Colonic mucosa (tissue), 4 donors: ENCODE measurements around the gene CCDC201. TPM values are rescaled to one million over a fixed set of nuclear protein-coding genes. Genes with fewer than 3 reads are reported as not detected.

Experiments used
- DNase-seq: peaks from one replicate; pipeline ENCODE4 v3.0.0-alpha.2; 2020
- H3K27ac ChIP-seq: fragments of 200-600 bp; one replicate; pipeline ENCODE4 v1.8.0; 2021
- H3K27me3 ChIP-seq: fragments of 200-600 bp; one replicate; pipeline ENCODE4 v1.8.0; 2021
- H3K36me3 ChIP-seq: fragments of 200-600 bp; one replicate; pipeline ENCODE4 v1.8.0; 2021
- H3K4me1 ChIP-seq: fragments of 200-600 bp; one replicate; pipeline ENCODE4 v1.8.0; 2021; ENCODE audit warnings: mild to moderate bottlenecking
- H3K4me3 ChIP-seq: fragments of 200-600 bp; one replicate; pipeline ENCODE4 v1.8.0; 2021
- H3K9ac ChIP-seq, 2 donors: one replicate each; pipeline ENCODE4 v1.7.0; 2013; ENCODE audit warnings: control low read depth in 2 of 2, low read depth in 2 of 2, low read length in 2 of 2
- H3K9me3 ChIP-seq: fragments of 200-600 bp; one replicate; pipeline ENCODE4 v1.8.0; 2021
- intact Hi-C: fragments of 100-400 bp; cut with DNase I; formaldehyde crosslinking; loops from one replicate; pipeline ENCODE4 v1.14.1; 2022
- total RNA-seq, 2 donors: library from RNA; stranded (reverse); fragmentation: NEBNext Ultra II Directional in 1 of 2; extraction: Animal tissue kit (Norgen Biotek cat#: 25700) in 1 of 2; gene quantifications; one replicate each; pipeline ENCODE4 v1.2.1, GENCODE V29; 2021
- TF ChIP-seq, protein P1 (sequence below): fragments of 200-600 bp; IDR thresholded peaks from one replicate; pipeline ENCODE4 v1.8.0; 2022; ENCODE audit warnings: antibody characterized with exemption, mild to moderate bottlenecking
- donor health status: healthy.
- donor health status: DM: no; HTN: no; CAD: no.
- donor health status: DM: no; HTN: no; CAD: no.

The CCDC201 gene
- total RNA-seq, 2 donors from 2014 or later = not detected

DNA sequence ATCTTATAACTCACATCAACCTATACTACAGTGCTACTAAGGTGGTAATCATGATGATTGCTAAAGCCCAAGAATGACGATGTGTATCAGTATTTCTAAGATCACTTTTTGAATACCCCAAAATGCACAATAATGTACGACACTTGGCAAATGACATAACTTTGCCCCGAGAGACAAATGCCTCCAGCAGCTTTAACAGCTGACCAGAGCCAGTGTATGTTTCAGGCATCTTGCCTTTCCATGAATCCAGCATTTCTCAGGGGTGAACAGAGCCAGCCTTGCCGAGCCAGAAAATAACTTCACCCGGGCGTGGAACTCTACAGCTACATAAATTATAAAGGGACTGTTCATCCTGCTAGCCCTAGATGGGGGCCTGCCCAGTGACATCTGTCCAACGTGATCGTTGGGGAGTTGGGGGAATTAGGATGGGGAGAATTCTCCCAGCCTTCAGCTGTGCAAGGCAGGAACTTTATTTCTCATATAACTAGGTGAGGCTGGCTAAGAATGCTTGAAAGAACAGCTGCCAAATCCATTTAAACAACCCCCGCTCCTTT is 46.4 kb upstream of the CCDC201 start:
- H3K27ac ChIP-seq = no peak overlapping the region
- no peaks in the 10 kb centered on the region for H3K9me3 ChIP-seq
- H3K9ac ChIP-seq = no peak overlapping the region
- TF ChIP-seq, protein P1, sequence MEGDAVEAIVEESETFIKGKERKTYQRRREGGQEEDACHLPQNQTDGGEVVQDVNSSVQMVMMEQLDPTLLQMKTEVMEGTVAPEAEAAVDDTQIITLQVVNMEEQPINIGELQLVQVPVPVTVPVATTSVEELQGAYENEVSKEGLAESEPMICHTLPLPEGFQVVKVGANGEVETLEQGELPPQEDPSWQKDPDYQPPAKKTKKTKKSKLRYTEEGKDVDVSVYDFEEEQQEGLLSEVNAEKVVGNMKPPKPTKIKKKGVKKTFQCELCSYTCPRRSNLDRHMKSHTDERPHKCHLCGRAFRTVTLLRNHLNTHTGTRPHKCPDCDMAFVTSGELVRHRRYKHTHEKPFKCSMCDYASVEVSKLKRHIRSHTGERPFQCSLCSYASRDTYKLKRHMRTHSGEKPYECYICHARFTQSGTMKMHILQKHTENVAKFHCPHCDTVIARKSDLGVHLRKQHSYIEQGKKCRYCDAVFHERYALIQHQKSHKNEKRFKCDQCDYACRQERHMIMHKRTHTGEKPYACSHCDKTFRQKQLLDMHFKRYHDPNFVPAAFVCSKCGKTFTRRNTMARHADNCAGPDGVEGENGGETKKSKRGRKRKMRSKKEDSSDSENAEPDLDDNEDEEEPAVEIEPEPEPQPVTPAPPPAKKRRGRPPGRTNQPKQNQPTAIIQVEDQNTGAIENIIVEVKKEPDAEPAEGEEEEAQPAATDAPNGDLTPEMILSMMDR = no peak
- H3K4me1 ChIP-seq = no peaks in the 10 kb centered on the region
- peaks cover 37% of the 10 kb centered on the region for H3K27me3 ChIP-seq
- intact Hi-C loops = loop anchor here (5.0 kb wide), 2 partner anchors 433 to 1333 kb away; no protein-coding TSS in a partner anchor
- no peaks in the 10 kb centered on the region for H3K36me3 ChIP-seq
- no peak overlapping the region for H3K4me3 ChIP-seq
- no peak for DNase-seq

DNA sequence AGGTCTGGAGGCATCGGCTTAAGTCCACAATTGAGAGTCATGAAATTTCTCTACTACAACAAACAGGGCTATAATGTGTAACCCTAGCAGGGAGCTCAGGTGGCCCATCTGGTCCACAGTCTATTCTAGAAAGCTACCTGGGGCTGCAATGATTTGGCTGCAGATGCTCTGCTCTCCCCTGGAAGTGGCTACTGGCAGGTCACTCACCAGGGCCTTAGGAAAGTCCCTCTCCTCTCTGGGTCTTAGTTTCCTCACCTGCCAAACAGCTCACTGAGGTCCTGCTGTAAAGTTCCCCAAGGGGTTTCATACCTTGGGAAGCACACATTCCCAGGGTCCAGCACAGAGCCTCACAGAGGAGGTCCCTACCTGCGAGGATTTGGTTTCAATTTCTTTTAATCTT is 45.7 kb upstream of the CCDC201 start:
- Histone ChIP-seq H3K4me3 (no peak overlapping the region), H3K27ac (no peak overlapping the region), H3K9ac (no peak overlapping the region), H3K9me3 (no peaks in the 10 kb centered on the region), H3K36me3 (no peaks in the 10 kb centered on the region), H3K27me3 (peaks cover 37% of the 10 kb centered on the region), H3K4me1 (no peaks in the 10 kb centered on the region)
- intact Hi-C loops = loop anchor here (5.0 kb wide), 2 partner anchors 434 to 1334 kb away; no protein-coding TSS in a partner anchor
- no peak for DNase-seq
- TF ChIP-seq, protein P1 = no peak

DNA sequence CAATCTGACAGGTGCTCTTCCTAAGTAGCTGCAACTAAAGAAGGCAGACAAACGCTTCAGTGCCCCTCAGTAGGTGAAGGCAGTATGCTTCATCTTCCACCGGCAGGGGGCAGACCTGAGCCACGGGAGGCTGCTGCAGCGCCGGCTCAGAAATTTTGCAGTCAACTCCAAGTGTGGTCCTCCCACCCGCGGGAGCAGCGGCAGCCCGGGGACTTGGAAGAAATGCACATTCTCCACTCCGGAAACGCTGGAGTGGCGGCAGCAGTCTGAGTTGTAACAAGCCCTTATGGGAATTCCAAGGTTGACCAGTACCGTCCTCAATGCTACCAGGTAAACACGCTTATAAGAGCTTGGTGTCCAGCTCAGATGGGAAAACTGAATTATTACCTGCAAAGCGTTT is 44.8 kb upstream of the CCDC201 start:
- H3K9ac ChIP-seq = no peak overlapping the region
- TF ChIP-seq, protein P1 = peak; percentile 88
- peaks cover 36% of the 10 kb centered on the region for H3K27me3 ChIP-seq
- no peak overlapping the region for H3K27ac ChIP-seq
- intact Hi-C loops = loop anchor here (2.0 to 5.0 kb wide), 4 partner anchors 435 to 1335 kb away; no protein-coding TSS in a partner anchor
- no peaks in the 10 kb centered on the region for H3K36me3 ChIP-seq
- peak; percentile 81 for DNase-seq
- H3K4me1 ChIP-seq = no peaks in the 10 kb centered on the region
- no peak overlapping the region for H3K4me3 ChIP-seq
- H3K9me3 ChIP-seq = no peaks in the 10 kb centered on the region

DNA sequence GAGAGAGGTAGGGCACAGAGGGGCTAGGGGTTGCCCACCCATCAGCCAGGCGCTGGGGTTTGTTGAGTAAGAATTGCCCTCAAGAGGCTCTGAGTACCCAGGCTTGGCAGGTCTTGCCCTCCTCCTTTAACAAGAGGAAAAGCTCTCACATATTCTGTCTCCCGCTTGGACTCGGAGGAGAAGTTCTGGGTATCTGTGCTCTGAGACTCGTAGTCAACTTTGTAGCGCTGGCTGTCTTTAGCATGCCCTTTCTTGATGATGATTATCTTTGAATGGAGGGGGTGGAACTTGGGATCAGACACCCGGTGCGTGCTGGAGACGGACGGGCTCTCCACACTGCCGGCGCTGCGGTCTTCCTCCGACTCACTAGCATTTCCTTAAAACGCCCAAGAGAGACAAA is 44.2 kb upstream of the CCDC201 start:
- TF ChIP-seq, protein P1 = no peak
- Histone ChIP-seq H3K27ac (no peak overlapping the region), H3K4me1 (no peaks in the 10 kb centered on the region), H3K9ac (no peak overlapping the region), H3K27me3 (peaks cover 30% of the 10 kb centered on the region), H3K36me3 (no peaks in the 10 kb centered on the region), H3K9me3 (no peaks in the 10 kb centered on the region), H3K4me3 (no peak overlapping the region)
- no peak for DNase-seq
- intact Hi-C loops = loop anchor here (2.0 to 5.0 kb wide), 4 partner anchors 435 to 1335 kb away; no protein-coding TSS in a partner anchor

DNA sequence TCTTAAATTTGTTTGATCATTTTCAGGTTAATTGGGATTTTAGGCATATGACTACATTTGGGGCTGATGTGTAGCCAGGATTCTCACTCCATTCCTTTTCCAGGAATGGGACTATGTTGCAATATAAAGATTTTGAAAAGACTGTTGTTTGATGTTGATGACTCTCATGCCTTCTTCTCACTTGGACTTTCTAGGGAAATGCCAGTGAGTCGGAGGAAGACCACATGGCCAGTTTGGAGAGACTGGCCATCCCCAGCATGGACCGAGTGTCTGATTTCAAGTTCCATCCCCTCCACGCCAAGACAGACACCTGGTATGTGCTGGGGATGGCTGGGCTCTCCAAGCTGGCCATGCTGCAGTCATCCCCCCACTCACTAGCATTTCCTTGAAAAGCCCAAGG is 42.7 kb upstream of the CCDC201 start:
- H3K27me3 ChIP-seq = peaks cover 16% of the 10 kb centered on the region
- intact Hi-C loops = loop anchor here (2.0 to 5.0 kb wide), 4 partner anchors 437 to 1337 kb away; no protein-coding TSS in a partner anchor
- no peaks in the 10 kb centered on the region for H3K36me3 ChIP-seq
- TF ChIP-seq, protein P1 = no peak
- H3K4me3 ChIP-seq = no peak overlapping the region
- no peak overlapping the region for H3K27ac ChIP-seq
- no peak overlapping the region for H3K9ac ChIP-seq
- no peaks in the 10 kb centered on the region for H3K9me3 ChIP-seq
- H3K4me1 ChIP-seq = no peaks in the 10 kb centered on the region
- no peak for DNase-seq
